Activated CD8-positive, alpha-beta memory T cell treated with anti-CD3 and anti-CD28 coated beads, Interleukin-2, amount 50 U/mL, for 24 hours (primary cell): ENCODE data around the gene YAP1.
"Not testable (repeated sequence)": the region's sequence is repeated elsewhere in the genome, so short reads cannot be mapped to it uniquely, and the experiment has no call there.

Source experiments
- DNase-seq: peaks from one replicate; pipeline ENCODE4 v3.0.0-alpha.2; 2020; ENCODE audit errors: extremely low read depth

The YAP1 gene

DNA sequence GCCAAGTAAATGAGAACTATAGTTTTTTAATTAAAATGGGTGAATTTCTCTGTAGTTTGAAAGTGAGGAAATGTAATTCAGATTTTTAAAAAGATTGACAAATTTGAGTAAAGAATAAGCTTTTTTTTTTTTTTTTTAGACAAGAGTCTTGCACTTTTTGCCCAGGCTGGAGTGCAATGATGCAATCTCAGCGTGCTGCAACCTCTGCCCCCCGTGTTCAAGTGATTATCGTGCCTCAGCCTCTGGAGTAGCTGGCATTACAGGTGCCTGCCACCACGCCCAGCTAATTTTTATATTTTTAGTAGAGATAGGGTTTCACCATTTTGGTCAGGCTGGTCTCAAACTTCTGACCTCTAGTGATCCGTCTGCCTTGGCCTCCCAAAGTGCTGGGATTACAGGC is 90.1 kb downstream of the YAP1 start:
- not testable (repeated sequence) for DNase-seq

DNA sequence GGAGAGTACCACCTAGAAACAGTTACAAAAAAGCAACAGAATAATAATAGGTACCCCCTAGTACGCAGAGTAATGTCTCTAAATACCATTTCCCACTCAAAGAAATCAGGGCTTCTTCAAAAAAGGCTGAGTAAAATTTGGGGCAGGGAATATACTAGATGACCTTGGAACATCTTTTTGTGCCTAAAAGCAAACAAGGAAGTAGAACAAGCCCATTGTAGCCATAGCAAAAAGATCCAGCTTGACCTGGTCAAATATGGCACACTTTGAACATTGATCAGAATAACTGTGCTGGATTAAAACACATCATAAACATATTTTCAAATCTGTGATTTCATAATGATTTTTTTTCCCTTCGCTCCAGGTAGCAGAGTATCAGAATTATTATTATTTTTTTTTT is 91.5 kb downstream of the YAP1 start:
- no peak for DNase-seq

DNA sequence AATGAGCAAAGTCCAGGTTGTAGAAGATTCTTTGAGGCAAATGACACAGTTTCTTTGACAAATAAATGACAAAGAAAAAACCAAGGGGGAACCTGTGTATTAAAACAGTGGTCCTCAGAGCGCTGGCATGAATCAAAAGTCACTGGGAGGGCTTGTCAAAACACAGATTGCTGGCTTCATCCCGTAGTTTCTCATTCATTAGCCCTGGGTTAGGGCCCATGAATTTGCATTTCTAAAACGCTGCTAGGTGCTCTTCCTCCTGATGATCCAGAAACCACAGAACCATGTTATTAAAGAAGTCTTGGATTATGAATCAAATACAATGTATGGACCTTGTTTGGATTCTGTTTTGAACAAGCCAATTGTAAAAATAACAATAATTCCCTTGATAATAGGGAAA is 92.7 kb downstream of the YAP1 start:
- DNase-seq = no peak

DNA sequence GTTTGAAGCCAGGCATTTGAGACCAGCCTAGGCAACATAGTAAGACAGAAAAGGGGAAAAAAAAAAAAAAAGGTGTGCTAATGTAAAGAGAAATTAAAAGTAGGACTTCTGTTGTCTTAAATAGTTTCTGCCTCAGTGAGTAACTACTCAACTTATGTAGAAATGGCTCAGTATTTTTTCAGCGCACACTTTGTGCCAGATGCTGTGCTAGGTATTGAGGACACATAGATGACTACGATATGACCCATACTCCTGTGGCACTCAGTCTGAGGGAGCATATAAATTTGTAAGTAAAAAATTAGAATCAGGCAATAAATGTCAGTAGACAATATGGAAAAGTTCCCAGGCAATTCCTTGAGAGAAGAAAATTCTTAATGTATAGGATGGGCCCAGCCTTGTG is 93.9 kb downstream of the YAP1 start:
- DNase-seq = no peak

DNA sequence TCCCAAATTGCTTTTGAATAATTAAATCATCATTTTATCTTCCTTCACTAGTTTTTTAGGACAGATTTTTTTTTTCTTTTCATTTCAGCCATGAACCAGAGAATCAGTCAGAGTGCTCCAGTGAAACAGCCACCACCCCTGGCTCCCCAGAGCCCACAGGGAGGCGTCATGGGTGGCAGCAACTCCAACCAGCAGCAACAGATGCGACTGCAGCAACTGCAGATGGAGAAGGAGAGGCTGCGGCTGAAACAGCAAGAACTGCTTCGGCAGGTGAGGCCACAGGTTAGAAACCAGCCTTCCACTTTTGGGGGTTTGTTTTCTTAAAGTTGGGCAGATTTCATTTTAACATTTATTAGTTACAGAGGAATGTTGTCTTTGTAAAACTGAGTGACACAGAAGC is 95.6 kb downstream of the YAP1 start:
- no peak for DNase-seq

DNA sequence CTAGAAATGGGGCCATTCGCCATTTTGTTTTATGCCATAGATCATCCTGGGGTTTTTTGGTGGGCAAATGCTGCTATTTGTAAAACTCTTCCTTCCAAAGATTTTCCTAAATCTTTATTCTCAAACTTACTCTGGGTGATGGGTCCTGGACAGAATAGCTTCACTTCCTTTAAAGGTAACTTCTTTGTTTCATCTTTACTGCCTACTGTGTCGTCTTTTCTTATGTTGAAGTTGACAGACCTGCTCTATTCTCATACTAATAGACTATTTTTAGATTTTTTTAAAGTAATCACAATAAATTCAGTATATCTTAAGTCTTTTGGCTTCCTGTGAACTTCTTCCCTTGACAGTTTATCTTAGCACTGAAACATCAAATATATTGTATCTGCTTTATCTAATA is 98.6 kb downstream of the YAP1 start:
- no peak for DNase-seq

DNA sequence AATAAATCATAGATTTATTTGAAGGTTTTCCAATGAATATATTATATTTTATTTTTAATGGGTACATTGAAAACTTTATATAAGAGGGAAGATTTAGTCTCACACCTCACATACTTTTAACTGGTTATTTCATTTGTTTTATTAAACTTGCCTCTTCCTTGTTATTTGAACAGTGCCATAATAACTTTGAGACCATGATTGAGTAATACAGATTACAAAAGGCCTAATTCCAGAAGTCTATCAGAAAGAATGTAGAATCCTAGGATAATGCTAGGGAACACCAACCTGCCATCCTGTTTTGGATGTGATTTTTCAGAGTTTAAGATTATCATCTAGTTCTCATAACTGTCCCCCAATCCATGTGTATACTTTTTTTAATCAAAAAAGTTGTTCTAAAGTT is 104.4 kb downstream of the YAP1 start:
- DNase-seq = no peak

DNA sequence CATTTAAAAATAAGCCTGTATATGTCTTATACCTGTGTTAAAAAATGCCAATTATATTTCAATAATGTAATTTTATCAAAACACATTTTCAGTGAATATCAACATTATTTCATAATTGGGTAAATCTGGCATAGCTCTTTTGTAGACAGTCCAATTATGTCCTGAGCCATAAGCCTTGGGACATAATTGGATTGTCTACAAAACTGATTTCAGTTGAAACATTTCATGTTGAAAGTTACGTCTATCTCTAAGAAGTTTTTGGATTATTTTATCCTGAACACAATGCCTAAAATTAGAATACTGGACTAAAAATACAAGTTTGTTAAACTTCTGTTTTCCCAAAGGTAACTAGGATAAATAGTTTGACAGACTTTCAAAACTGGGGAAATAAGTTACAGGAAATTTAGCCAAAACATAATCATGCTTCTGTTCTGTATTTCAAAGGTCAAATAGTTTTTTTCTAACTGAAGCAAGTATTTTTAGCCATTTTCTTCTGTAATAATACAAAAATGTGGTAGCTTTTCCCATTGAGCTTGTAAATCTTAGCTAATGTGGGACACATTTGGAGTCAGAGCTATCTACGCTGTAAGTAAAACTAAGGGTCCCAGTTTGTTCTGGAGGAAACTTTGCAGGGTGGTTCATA is 106.3 kb downstream of the YAP1 start:
- no peak for DNase-seq

DNA sequence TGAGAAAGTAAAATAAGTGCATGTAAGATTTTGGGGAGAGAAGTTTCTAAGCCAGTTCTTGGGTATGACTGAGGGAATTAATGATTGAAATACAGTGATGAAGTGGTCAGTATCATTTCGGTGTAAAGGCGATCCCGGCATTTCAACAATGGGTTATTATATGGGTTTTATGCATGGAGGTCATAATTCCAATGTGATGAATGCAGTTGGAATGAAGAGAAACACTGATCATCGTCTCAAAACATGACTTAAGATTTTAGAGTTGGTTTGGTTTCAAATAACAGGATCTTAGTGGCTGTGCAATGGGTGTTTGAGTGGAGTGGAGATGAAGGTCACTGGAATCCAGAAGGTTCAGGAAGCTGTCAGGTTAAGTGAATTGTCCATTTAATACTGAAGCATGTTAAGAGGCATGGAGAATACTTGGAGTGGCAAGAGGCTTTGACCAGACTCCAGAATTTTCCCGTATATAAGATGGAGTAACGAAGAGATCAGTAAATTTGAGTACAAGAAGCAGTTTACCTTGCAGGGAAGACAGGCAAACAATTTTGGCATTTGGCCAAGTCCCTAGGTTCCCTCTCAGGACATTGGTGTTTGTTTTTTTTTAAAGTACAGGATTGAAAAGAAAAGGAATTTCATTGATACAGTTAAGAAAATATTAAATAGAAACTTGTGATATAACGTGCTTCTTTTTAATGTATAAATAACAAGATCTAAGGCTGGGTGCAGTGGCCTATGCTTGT is 110.7 kb downstream of the YAP1 start:
- DNase-seq = no peak

DNA sequence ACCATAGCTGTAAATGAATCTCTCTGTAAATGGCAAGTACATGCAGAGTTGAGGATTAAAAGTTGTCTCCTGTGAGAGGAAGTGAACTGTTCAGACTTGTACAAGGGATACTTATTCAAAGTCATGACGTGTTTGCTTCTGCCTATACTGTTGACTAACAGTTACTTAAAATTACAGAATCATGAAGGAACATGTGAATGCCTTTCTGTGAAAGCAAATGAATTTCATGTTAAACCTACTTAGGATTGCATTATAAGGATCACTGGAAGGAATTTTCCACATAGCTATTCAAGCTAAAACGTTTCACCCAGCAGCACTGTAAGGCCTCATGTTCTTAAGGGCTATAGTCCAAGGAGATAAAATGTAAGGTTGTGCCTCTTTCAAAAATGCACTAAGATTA is 113.6 kb downstream of the YAP1 start:
- DNase-seq = no peak

DNA sequence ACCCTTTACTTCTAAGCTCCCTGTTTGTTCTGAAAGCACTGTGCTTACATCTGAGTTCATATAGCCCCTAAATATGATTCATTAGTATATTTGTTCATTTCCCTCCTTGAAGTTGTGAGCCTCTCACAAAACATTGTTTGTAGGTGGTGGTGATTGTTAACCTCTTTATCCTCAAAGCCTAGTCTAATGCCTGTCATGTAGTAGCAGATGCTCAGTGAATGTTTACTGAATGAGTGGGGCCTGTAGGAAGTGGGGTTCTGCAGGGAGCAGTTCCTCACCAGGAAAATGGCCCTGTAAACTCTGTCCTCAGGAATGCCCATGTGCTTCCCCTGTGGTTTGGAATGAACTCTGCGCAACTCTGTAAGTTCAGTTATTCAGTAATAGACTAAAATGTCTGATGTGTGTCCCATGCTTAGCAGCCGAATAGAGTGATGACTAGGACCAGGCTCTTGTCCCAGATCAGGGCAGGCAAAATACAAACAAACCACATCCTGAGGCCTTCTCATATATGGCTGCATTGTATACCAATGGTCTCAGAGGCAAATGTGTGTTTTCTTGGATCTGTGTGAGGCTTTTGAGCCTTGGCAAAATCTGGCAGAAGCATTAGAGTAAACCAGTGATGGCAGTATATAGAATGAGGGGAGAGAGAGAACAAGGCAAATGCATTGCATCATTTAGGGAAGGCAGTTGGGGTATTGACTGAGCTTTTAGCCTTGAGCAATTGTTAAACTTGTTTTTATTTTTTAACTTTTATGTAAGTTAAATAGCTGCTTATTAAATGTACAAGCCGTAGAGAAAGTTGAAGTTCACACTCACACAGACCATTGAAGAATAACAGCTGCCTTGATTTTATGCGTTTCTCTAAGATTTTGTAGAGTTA is 115.7 kb downstream of the YAP1 start:
- no peak for DNase-seq

DNA sequence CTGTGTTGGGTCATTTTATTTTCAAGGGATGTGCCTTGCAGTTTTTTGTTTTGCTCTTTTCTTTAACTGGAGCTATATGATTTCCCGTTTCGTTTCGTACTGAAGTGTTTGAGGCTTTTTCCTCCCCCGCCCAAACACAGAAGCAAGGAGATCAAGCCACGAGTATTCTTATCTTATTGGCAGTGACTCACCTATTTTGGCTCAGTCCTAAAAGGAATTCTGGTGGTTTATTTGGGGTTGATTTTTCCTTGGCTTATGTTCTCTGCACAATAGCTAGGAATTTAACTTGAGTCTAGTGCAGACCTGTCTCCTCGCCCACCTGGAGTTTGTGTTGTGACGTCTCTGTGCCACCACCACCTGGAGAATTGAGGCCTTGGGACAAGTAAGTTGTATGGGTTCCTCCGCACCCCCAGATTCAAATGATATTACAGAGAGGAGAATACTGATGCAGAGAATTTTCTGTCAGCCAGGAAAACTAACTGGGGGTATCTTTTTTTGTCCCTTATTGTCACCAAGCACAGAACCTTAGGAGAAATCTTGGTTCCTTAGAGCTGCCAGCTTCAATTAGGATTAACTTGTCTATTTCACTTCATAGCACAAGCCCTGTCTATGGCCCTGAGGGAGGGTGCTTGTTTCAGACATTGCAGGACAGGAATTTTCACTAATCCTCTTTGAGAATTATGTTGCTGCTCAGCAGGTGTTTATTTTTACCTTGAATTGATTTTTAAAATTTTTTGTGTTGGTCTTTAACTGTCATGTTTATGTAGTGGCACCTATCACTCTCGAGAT is 116.6 kb downstream of the YAP1 start:
- DNase-seq = no peak

DNA sequence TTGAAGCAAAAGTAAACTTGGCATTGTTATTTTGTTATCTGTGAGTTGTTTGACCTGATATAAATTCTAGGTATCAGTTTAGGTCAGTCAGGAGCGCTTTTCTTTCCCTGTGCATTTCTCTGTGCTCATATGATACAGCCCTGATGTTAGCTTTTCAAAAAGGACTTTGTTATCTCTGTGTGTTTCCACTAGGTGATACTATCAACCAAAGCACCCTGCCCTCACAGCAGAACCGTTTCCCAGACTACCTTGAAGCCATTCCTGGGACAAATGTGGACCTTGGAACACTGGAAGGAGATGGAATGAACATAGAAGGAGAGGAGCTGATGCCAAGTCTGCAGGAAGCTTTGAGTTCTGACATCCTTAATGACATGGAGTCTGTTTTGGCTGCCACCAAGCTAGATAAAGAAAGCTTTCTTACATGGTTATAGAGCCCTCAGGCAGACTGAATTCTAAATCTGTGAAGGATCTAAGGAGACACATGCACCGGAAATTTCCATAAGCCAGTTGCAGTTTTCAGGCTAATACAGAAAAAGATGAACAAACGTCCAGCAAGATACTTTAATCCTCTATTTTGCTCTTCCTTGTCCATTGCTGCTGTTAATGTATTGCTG is 119.4 kb downstream of the YAP1 start:
- DNase-seq = no peak

DNA sequence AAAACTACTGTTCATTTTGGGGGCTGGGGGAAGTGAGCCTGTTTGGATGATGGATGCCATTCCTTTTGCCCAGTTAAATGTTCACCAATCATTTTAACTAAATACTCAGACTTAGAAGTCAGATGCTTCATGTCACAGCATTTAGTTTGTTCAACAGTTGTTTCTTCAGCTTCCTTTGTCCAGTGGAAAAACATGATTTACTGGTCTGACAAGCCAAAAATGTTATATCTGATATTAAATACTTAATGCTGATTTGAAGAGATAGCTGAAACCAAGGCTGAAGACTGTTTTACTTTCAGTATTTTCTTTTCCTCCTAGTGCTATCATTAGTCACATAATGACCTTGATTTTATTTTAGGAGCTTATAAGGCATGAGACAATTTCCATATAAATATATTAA is 119.9 kb downstream of the YAP1 start:
- DNase-seq = no peak

DNA sequence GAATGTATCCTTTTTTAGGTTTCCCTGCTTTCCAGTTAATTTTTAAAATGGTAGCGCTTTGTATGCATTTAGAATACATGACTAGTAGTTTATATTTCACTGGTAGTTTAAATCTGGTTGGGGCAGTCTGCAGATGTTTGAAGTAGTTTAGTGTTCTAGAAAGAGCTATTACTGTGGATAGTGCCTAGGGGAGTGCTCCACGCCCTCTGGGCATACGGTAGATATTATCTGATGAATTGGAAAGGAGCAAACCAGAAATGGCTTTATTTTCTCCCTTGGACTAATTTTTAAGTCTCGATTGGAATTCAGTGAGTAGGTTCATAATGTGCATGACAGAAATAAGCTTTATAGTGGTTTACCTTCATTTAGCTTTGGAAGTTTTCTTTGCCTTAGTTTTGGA is 120.7 kb downstream of the YAP1 start:
- DNase-seq = no peak

DNA sequence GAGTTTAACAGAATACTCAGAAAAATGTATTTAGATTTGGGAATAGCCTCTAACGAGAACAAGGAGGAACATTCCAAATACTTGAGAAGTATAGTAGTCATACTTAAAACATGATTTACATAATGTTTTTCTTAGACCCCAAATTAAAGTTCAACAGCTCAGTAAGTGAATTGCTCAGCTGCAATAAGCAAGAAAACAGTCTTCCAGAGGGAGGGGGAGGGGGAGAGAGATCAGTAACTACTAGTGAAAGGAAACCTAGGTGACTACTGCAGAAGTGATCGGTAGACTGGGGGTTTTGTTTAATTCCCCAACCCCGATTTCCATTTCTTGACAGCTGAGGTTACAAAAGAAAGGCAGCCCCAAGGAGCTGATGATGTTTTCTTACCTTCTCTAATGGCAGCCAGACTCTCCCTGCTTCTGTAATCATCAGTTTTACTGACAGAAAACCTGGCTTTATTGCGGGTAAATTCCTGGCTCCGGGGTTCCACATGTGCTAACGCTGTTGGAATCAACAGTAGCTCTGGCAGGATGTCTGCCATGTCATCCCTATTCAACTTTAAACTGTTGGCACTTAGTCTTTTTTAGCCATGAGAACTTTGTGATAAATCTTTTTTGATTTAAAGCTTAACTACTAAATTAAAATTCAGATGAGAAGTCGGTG is 124.7 kb downstream of the YAP1 start:
- no peak for DNase-seq

DNA sequence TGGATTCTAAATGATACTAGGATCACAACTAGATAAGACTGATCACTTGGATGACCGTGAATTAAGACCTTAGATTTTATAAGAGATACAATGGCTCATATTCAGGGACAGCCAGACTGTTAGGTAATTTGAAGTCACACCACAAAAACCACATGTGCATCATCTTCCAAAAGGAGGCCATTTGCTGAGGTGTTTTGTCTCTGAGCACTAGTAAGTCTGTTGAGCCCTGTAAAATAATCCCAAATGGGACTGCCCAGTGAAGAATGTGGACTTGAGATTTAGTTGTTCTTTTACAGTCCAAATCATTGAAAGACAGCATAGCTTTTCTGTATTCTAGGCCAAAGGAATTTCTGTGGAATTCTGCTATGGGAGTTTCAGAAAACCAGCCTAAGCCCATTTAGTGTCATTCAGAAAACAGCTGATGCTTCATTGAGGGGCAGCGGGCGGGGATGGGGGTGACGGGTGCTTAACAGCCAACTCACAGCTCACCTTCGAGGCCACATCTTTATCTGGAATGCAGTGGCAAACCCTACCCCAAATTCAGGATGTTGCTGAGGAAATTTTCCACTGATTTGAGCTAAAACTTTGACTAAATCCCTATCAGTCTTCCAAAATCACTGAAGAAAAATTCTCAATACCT is 127.0 kb downstream of the YAP1 start:
- no peak for DNase-seq

DNA sequence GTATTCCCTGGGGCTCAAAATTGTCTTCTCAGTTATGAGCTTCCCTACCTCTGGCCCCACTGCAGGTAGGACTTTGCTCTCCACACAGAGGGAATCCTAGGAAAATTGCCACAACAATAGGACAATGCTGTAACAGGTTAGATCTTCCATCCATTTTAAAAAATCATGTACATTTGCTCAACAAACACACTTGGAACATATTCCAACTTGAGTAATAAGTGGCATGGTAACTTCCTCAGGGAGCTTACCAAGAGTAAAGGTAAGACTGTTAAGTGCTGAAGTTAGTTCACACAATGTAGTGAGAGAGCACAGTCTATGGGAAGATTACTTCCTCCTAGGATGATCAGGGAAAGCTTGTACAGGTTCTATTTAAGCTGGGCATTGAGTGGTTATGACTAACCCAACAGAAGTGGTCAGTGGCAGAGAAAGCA is 128.2 kb downstream of the YAP1 start:
- no peak for DNase-seq

DNA sequence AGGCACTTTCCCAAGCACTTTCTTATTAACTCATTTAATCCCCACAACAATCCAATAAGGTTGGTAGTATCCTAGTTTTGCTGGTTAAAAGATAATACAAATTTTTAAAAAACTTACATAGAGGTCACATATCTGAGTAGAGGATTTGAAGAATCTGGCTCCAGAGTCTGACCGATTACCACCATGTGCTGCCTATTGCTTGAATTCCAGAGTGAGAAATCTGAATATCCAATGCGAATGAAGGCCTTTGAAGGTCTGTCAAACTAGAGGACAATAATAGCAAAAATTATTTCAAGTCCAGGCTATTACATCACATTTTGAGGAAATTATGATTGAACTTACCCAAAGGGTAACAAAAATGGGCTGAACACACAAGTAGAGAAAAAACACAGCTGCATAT is 129.2 kb downstream of the YAP1 start:
- DNase-seq = no peak

DNA sequence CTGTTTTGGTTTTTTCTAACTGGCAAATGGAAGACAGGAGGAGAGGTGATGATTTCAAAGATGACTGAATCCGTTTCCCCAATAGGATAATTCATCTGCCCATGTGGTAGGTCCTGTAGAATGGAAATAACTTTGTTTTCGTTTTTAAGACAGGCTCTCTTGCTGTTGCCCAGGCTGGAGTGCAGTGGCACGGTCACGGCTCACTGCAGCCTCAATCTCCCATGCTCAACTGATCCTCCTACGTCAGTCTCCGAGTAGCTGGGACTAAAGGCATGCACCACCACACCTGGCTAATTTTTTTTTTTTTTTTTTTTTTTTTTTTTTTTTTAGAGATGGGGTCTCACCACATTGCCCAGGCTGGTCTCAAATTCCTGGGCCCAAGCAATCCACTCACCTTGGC is 129.7 kb downstream of the YAP1 start:
- DNase-seq = no peak

DNA sequence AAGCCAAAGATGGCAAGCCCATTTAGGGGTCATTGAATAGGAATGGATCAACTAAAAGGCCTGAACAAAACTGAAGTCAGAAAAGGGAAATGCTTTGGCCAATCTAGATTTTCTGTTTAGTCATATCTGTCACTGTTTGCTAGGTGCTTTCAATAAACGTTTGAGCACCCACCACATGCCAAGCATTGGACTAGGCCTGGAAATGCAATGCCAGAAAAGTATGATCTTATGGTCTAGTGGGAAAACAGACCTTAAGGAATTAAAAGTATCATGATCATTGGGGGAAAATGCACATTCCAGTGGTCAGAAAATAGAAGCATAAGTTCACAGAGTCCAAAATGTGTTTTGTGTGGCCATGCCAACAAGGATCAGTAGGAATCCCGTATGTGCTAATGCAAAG is 130.3 kb downstream of the YAP1 start:
- no peak for DNase-seq
